K562 (cell line): Measurements from ENCODE around the gene MRPL2. TPM values are rescaled to one million over a fixed set of nuclear protein-coding genes. Genes with fewer than 3 reads are reported as not detected.

ENCODE experiments used
- BHLHE40 ChIP-seq: IDR thresholded peaks from 2 replicates; pipeline ENCODE4 v1.6.1; 2011; ENCODE audit warnings: low read length, improper control_type of control experiment
- EGR1 ChIP-seq: fragments of 450-650 bp; conservative IDR thresholded peaks from 2 replicates; pipeline ENCODE4 v1.6.1; 2017; ENCODE audit warnings: mild to moderate bottlenecking
- GATA2 ChIP-seq: sonication (generic); formaldehyde crosslinking; IDR thresholded peaks from 2 replicates; pipeline ENCODE4 v1.4.0; 2020; ENCODE audit warnings: mild to moderate bottlenecking, missing genetic modification reagents
- HOXB6 ChIP-seq: fragments of 250-450 bp; sonication (Bioruptor Pico); IDR thresholded peaks from 2 replicates; pipeline ENCODE4 v1.5.1; 2022; ENCODE audit warnings: mild to moderate bottlenecking, borderline replicate concordance
- IFI16 ChIP-seq: fragments of 250-450 bp; sonication (Bioruptor Pico); IDR thresholded peaks from 2 replicates; pipeline ENCODE4 v2.1.2; 2022; ENCODE audit warnings: mild to moderate bottlenecking, inconsistent platforms
- MAZ ChIP-seq, 2 experiments: fragments of 450-650 bp in 1 of 2; sonication (generic) in 1 of 2; formaldehyde crosslinking; IDR thresholded peaks in 1 of 2; conservative IDR thresholded peaks in 1 of 2; 2 replicates each; pipeline versions ENCODE4 v1.4.0 to v1.5.0; 2020; ENCODE audit warnings: mild to moderate bottlenecking in 1 of 2, missing genetic modification reagents in 1 of 2
- MEF2D ChIP-seq: conservative IDR thresholded peaks from 2 replicates; pipeline ENCODE4 v1.6.1; 2016; ENCODE audit warnings: low read depth, missing genetic modification characterization, missing compliant biosample characterization
- NELFE ChIP-seq: IDR thresholded peaks from 2 replicates; pipeline ENCODE4 v1.6.1; 2011; ENCODE audit warnings: mild to moderate bottlenecking; ENCODE audit not compliant: insufficient read depth, insufficient read length
- PHB ChIP-seq: fragments of 250-450 bp; sonication (Bioruptor Pico); IDR thresholded peaks from 2 replicates; pipeline ENCODE4 v1.5.0; 2021
- SMAD3 ChIP-seq: fragments of 450-650 bp; formaldehyde crosslinking; conservative IDR thresholded peaks from 2 replicates; pipeline ENCODE4 v1.4.0; 2020; ENCODE audit warnings: mild to moderate bottlenecking
- U2AF1 ChIP-seq: fragments of 200-400 bp; formaldehyde crosslinking; optimal IDR thresholded peaks from 2 replicates; pipeline ENCODE3; 2017; ENCODE audit warnings: mild to moderate bottlenecking, low read depth, low read length, moderate library complexity
- ZNF217 ChIP-seq: sonication (generic); formaldehyde crosslinking; IDR thresholded peaks from 2 replicates; pipeline ENCODE4 v1.8.0; 2022; ENCODE audit warnings: mild to moderate bottlenecking, missing genetic modification reagents
- ZNF76 ChIP-seq: fragments of 250-450 bp; sonication (Bioruptor Pico); IDR thresholded peaks from 2 replicates; pipeline ENCODE4 v1.4.0; 2020; ENCODE audit warnings: mild to moderate bottlenecking, moderate library complexity, borderline replicate concordance
- polyA plus RNA-seq, 8 experiments: library from polyadenylated mRNA; depleted of rRNA in 4 of 8; stranded (reverse) in 5 of 8; unstranded in 3 of 8; fragments of >200 nt; fragmentation: Nextera tagmentation in 2 of 8; fragmentation: Illumina TruSeq in 1 of 8; extraction: Ambion mirVana in 2 of 8; extraction: Trizol in 1 of 8; gene quantifications; 2 replicates each; pipeline versions ENCODE4 v1.2.1 to v1.2.3, GENCODE V29; 2011 to 2014; ENCODE audit warnings: inconsistent platforms in 1 of 8, missing spikeins in 1 of 8
- total RNA-seq, 7 experiments: library from RNA; depleted of rRNA in 6 of 7; stranded (reverse); fragments of >200 nt in 6 of 7; fragmentation: Illumina TruSeq in 2 of 7; extraction: Trizol in 2 of 7; gene quantifications; 2 replicates each; pipeline versions ENCODE4 v1.2.1 to v1.2.3, GENCODE V29; 2011 to 2021; ENCODE audit warnings: low replicate concordance in 1 of 7
- TF ChIP-seq, protein P1 (sequence below), 3 experiments: fragments of 200-800 bp in 1 of 3; sonication (Bioruptor generic) in 1 of 3; sonication (generic) in 1 of 3; formaldehyde crosslinking in 1 of 3; IDR thresholded peaks; 2 replicates each; pipeline versions ENCODE4 v1.6.1 to v1.8.0; 2016 to 2022; ENCODE audit warnings: mild to moderate bottlenecking in 2 of 3, missing compliant biosample characterization in 2 of 3, missing genetic modification characterization in 2 of 3, missing genetic modification reagents in 1 of 3
- TF ChIP-seq, protein P2 (sequence below): sonication (generic); formaldehyde crosslinking; IDR thresholded peaks from 2 replicates; pipeline ENCODE4 v1.8.0; 2023; ENCODE audit warnings: missing genetic modification reagents, mild to moderate bottlenecking, borderline replicate concordance
- TF ChIP-seq, protein P3 (sequence below): sonication (generic); formaldehyde crosslinking; IDR thresholded peaks from 2 replicates; pipeline ENCODE4 v1.8.1; 2023; ENCODE audit warnings: missing genetic modification reagents, mild to moderate bottlenecking, borderline replicate concordance

Gene MRPL2
- total and polyA plus RNA-seq, 9 of the 15 experiments (the other 6 are each of a cell fraction or from before 2014, with no cell fraction given): 63.1 to 262 (median 121) TPM

DNA sequence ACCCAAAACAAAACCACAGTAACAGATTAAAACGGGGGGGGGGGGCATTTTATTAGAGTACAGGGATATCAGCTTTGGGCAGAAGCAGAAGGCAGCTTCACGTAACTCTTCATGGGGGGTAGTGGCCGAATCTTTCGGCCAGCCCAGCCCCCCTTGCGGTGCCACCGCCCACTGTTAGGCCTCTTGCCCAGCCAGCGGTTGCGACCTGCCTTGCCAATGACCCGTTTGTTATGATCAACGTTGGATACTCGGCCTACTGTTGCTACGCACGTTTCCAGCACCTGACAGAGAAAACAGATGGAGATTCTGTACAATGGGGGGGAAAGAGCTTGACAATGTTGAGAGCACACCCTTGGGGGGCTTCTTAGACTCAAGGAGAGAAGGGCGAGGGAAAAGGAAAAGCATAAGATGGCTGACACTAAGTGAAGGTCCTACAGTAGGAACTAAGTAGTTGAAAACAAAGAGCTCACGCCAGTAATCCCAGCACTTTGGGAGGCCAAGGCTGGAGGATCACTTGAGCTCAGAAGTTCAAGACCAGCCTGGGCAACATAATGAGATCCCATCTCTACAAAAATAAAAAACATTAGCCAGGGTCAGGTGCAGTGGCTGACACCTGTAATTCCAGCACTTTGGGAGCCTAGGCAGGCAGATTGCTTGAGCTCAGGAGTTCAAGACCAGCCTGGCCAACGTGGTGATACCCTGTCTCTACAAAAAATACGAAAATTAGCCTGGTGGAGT is 4.9 kb downstream of the MRPL2 start (continued):
- TF ChIP-seq HOXB6 (CRISPR knock-in tag) (no peak), MAZ (CRISPR knock-in tag; conservative IDR thresholded peaks at IDR 0.05 in 1 of 2, IDR thresholded peaks at IDR 0.05 in 1 of 2) (no peak), GATA2 (no peak), BHLHE40 (no peak), MEF2D (tag) (peak; percentile 56), PHB (CRISPR knock-in tag) (no peak), SMAD3 (CRISPR knock-in tag) (no peak), NELFE (no peak), EGR1 (no peak), IFI16 (CRISPR knock-in tag) (no peak), U2AF1 (no peak), ZNF76 (no peak), ZNF217 (CRISPR knock-in tag) (no peak)
- TF ChIP-seq, protein P1, sequence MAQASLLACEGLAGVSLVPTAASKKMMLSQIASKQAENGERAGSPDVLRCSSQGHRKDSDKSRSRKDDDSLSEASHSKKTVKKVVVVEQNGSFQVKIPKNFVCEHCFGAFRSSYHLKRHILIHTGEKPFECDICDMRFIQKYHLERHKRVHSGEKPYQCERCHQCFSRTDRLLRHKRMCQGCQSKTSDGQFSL (CRISPR knock-in tag; IDR thresholded peaks at IDR 0.05): peak; percentile 92
- TF ChIP-seq, protein P1 (tag; IDR thresholded peaks at IDR 0.05): peak in 1 of 2 experiments; percentile 71; a peak in 2 of 4 replicates
- TF ChIP-seq, protein P2, sequence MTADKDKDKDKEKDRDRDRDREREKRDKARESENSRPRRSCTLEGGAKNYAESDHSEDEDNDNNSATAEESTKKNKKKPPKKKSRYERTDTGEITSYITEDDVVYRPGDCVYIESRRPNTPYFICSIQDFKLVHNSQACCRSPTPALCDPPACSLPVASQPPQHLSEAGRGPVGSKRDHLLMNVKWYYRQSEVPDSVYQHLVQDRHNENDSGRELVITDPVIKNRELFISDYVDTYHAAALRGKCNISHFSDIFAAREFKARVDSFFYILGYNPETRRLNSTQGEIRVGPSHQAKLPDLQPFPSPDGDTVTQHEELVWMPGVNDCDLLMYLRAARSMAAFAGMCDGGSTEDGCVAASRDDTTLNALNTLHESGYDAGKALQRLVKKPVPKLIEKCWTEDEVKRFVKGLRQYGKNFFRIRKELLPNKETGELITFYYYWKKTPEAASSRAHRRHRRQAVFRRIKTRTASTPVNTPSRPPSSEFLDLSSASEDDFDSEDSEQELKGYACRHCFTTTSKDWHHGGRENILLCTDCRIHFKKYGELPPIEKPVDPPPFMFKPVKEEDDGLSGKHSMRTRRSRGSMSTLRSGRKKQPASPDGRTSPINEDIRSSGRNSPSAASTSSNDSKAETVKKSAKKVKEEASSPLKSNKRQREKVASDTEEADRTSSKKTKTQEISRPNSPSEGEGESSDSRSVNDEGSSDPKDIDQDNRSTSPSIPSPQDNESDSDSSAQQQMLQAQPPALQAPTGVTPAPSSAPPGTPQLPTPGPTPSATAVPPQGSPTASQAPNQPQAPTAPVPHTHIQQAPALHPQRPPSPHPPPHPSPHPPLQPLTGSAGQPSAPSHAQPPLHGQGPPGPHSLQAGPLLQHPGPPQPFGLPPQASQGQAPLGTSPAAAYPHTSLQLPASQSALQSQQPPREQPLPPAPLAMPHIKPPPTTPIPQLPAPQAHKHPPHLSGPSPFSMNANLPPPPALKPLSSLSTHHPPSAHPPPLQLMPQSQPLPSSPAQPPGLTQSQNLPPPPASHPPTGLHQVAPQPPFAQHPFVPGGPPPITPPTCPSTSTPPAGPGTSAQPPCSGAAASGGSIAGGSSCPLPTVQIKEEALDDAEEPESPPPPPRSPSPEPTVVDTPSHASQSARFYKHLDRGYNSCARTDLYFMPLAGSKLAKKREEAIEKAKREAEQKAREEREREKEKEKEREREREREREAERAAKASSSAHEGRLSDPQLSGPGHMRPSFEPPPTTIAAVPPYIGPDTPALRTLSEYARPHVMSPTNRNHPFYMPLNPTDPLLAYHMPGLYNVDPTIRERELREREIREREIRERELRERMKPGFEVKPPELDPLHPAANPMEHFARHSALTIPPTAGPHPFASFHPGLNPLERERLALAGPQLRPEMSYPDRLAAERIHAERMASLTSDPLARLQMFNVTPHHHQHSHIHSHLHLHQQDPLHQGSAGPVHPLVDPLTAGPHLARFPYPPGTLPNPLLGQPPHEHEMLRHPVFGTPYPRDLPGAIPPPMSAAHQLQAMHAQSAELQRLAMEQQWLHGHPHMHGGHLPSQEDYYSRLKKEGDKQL: no peak
- TF ChIP-seq, protein P3, sequence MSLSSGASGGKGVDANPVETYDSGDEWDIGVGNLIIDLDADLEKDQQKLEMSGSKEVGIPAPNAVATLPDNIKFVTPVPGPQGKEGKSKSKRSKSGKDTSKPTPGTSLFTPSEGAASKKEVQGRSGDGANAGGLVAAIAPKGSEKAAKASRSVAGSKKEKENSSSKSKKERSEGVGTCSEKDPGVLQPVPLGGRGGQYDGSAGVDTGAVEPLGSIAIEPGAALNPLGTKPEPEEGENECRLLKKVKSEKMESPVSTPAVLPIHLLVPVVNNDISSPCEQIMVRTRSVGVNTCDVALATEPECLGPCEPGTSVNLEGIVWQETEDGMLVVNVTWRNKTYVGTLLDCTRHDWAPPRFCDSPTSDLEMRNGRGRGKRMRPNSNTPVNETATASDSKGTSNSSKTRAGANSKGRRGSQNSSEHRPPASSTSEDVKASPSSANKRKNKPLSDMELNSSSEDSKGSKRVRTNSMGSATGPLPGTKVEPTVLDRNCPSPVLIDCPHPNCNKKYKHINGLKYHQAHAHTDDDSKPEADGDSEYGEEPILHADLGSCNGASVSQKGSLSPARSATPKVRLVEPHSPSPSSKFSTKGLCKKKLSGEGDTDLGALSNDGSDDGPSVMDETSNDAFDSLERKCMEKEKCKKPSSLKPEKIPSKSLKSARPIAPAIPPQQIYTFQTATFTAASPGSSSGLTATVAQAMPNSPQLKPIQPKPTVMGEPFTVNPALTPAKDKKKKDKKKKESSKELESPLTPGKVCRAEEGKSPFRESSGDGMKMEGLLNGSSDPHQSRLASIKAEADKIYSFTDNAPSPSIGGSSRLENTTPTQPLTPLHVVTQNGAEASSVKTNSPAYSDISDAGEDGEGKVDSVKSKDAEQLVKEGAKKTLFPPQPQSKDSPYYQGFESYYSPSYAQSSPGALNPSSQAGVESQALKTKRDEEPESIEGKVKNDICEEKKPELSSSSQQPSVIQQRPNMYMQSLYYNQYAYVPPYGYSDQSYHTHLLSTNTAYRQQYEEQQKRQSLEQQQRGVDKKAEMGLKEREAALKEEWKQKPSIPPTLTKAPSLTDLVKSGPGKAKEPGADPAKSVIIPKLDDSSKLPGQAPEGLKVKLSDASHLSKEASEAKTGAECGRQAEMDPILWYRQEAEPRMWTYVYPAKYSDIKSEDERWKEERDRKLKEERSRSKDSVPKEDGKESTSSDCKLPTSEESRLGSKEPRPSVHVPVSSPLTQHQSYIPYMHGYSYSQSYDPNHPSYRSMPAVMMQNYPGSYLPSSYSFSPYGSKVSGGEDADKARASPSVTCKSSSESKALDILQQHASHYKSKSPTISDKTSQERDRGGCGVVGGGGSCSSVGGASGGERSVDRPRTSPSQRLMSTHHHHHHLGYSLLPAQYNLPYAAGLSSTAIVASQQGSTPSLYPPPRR (CRISPR knock-in tag): 0 out of 2 replicates have a peak, but pooled peaks have one; percentile 6
